A549 (cell line): ENCODE results near the gene IGF1R. TPM values are rescaled to one million over a fixed set of nuclear protein-coding genes. Genes with fewer than 3 reads are reported as not detected.

Experiments used
- ATAC-seq, 2 experiments: fragments of 200-7000 bp in 1 of 2; fragments of >200 bp in 1 of 2; cut with Nextera tagmentation in 1 of 2; cut with Tn5 transposase in 1 of 2; 3 replicates each; pipeline versions ENCODE4 v1.8.0 to v1.9.1; 2018 to 2020; ENCODE audit warnings: mild to moderate bottlenecking in 1 of 2, moderate library complexity in 1 of 2
- CTCF ChIA-PET: fragments of 300-600 bp; sonication (Branson Sonifier 250); formaldehyde crosslinking; extraction: SDS; loops from one replicate; lab custom pipeline; 2021; ENCODE audit warnings: antibody characterized with exemption, inconsistent platforms; lab: Yijun Ruan, JAX
- POLR2A ChIA-PET: fragments of 350-600 bp; formaldehyde crosslinking; extraction: SDS; loops from one replicate; lab custom pipeline; 2021; ENCODE audit warnings: antibody characterized with exemption, inconsistent platforms; lab: Yijun Ruan, JAX
- DNase-seq, 2 experiments: peaks; one replicate each; pipeline versions ENCODE4 v3.0.0 to v3.0.0-alpha.2; 2011 to 2016; ENCODE audit warnings: low read depth in 1 of 2, low spot score in 1 of 2
- FAIRE-seq: peaks from 2 replicates; lab custom pipeline; 2011; peaks lifted over from hg19 to GRCh38; lab: Jason Lieb, UNC
- H3K27ac ChIP-seq, 2 experiments: fragments of >200 bp; sonication (Bioruptor Twin); formaldehyde crosslinking; 3 replicates each; pipeline ENCODE4 v1.5.1; 2016 to 2017
- H3K4me1 ChIP-seq: fragments of >200 bp; sonication (Bioruptor Twin); formaldehyde crosslinking; 3 replicates; pipeline ENCODE4 v1.6.1; 2016
- H3K4me2 ChIP-seq: fragments of >200 bp; sonication (Bioruptor Twin); formaldehyde crosslinking; 3 replicates; pipeline ENCODE4 v1.6.1; 2016
- H3K4me3 ChIP-seq: fragments of >200 bp; sonication (Bioruptor Twin); formaldehyde crosslinking; 3 replicates; pipeline ENCODE4 v1.5.1; 2016
- H3K9me3 ChIP-seq: fragments of >200 bp; sonication (Bioruptor Twin); formaldehyde crosslinking; 3 replicates; pipeline ENCODE4 v1.6.1; 2016
- BCL3 ChIP-seq: fragments of >200 bp; sonication (Bioruptor Twin); formaldehyde crosslinking; IDR thresholded peaks from 3 replicates; pipeline ENCODE4 v1.6.1; 2016
- CBX2 ChIP-seq: fragments of 200-600 bp; sonication (generic); IDR thresholded peaks from 2 replicates; pipeline ENCODE4 v1.6.1; 2016; ENCODE audit warnings: low read depth, mild to moderate bottlenecking, borderline replicate concordance
- CBX8 ChIP-seq: fragments of 200-600 bp; sonication (generic); IDR thresholded peaks from 2 replicates; pipeline ENCODE4 v1.6.1; 2016
- CEBPB ChIP-seq, 2 experiments: fragments of >200 bp in 1 of 2; sonication (Bioruptor Twin) in 1 of 2; formaldehyde crosslinking in 1 of 2; IDR thresholded peaks; 2 replicates each; pipeline ENCODE4 v1.6.1; 2012 to 2016
- CHD2 ChIP-seq: fragments of 150-350 bp; IDR thresholded peaks from 2 replicates; pipeline ENCODE4 v1.6.1; 2014; ENCODE audit warnings: low read length; ENCODE audit not compliant: partially characterized antibody
- CHD4 ChIP-seq: fragments of 200-600 bp; sonication (generic); IDR thresholded peaks from 2 replicates; pipeline ENCODE4 v1.6.1; 2016; ENCODE audit warnings: antibody characterized with exemption, mild to moderate bottlenecking, borderline replicate concordance
- EHMT2 ChIP-seq: fragments of 200-600 bp; sonication (generic); IDR thresholded peaks from 2 replicates; pipeline ENCODE4 v1.6.1; 2016; ENCODE audit warnings: antibody characterized with exemption, low read depth, mild to moderate bottlenecking, moderate library complexity
- EP300 ChIP-seq, 2 experiments: fragments of >200 bp; sonication (Bioruptor Twin); formaldehyde crosslinking; IDR thresholded peaks; 2 replicates in 1 of 2; 3 replicates in 1 of 2; pipeline ENCODE4 v1.6.1; 2016 to 2017
- FOSB ChIP-seq: fragments of 250-450 bp; sonication (Bioruptor Pico); IDR thresholded peaks from 2 replicates; pipeline ENCODE4 v1.5.0; 2020; ENCODE audit warnings: mild to moderate bottlenecking, moderate library complexity
- FOSL2 ChIP-seq, 2 experiments: fragments of 450-650 bp in 1 of 2; fragments of >200 bp in 1 of 2; sonication (Bioruptor Twin) in 1 of 2; formaldehyde crosslinking; IDR thresholded peaks; 2 replicates each; pipeline versions ENCODE4 v1.5.0 to v1.6.1; 2016 to 2020; ENCODE audit warnings: mild to moderate bottlenecking in 1 of 2, moderate library complexity in 1 of 2
- GATA3 ChIP-seq: IDR thresholded peaks from 2 replicates; pipeline ENCODE4 v1.6.1; 2012; ENCODE audit warnings: borderline replicate concordance
- HDAC2 ChIP-seq: fragments of 200-600 bp; sonication (generic); IDR thresholded peaks from 2 replicates; pipeline ENCODE4 v1.6.1; 2016
- HEYL ChIP-seq: fragments of 250-450 bp; sonication (Bioruptor Pico); IDR thresholded peaks from 2 replicates; pipeline ENCODE4 v1.8.0; 2021; ENCODE audit warnings: mild to moderate bottlenecking, moderate library complexity
- HMGXB4 ChIP-seq: fragments of 250-450 bp; sonication (Bioruptor Pico); IDR thresholded peaks from 2 replicates; pipeline ENCODE4 v1.5.0; 2021; ENCODE audit warnings: mild to moderate bottlenecking, moderate library complexity, borderline replicate concordance
- JUN ChIP-seq, 2 experiments: fragments of >200 bp; sonication (Bioruptor Twin); formaldehyde crosslinking; IDR thresholded peaks; 2 replicates in 1 of 2; 3 replicates in 1 of 2; pipeline ENCODE4 v1.6.1; 2016 to 2017
- JUNB ChIP-seq: fragments of >200 bp; sonication (Bioruptor Twin); formaldehyde crosslinking; IDR thresholded peaks from 2 replicates; pipeline ENCODE4 v1.6.1; 2016
- KDM1A ChIP-seq: fragments of 200-600 bp; sonication (generic); IDR thresholded peaks from 2 replicates; pipeline ENCODE4 v1.6.1; 2016; ENCODE audit warnings: low read depth, mild to moderate bottlenecking
- KDM5A ChIP-seq: fragments of 200-600 bp; sonication (generic); IDR thresholded peaks from 2 replicates; pipeline ENCODE4 v1.6.1; 2016; ENCODE audit warnings: antibody characterized with exemption, mild to moderate bottlenecking
- MAFK ChIP-seq: fragments of 450-650 bp; IDR thresholded peaks from 2 replicates; pipeline ENCODE4 v1.6.1; 2014; ENCODE audit not compliant: partially characterized antibody
- MAX ChIP-seq: IDR thresholded peaks from 2 replicates; pipeline ENCODE4 v1.6.1; 2012
- MAZ ChIP-seq: fragments of 150-350 bp; IDR thresholded peaks from 2 replicates; pipeline ENCODE4 v1.6.1; 2014; ENCODE audit warnings: antibody characterized with exemption, low read depth, low read length, borderline replicate concordance
- NFE2L2 ChIP-seq: fragments of 150-350 bp; conservative IDR thresholded peaks from 2 replicates; pipeline ENCODE4 v1.6.1; 2014; ENCODE audit warnings: low read length
- NPAS2 ChIP-seq: fragments of 250-450 bp; sonication (Bioruptor Pico); IDR thresholded peaks from 2 replicates; pipeline ENCODE4 v1.8.0; 2022; ENCODE audit warnings: mild to moderate bottlenecking, moderate library complexity, borderline replicate concordance
- PBX3 ChIP-seq: IDR thresholded peaks from 2 replicates; pipeline ENCODE4 v1.6.1; 2012
- PHF8 ChIP-seq: fragments of 200-600 bp; sonication (generic); IDR thresholded peaks from 2 replicates; pipeline ENCODE4 v1.6.1; 2016; ENCODE audit warnings: low read depth, mild to moderate bottlenecking, antibody characterized with exemption, moderate library complexity, borderline replicate concordance
- POLR2A ChIP-seq: IDR thresholded peaks from 2 replicates; pipeline ENCODE4 v1.6.1; 2012; ENCODE audit warnings: mild to moderate bottlenecking, low read length
- RAD21 ChIP-seq, 2 experiments: fragments of >200 bp in 1 of 2; sonication (Bioruptor Twin) in 1 of 2; formaldehyde crosslinking in 1 of 2; IDR thresholded peaks in 1 of 2; conservative IDR thresholded peaks in 1 of 2; 2 replicates in 1 of 2; 3 replicates in 1 of 2; pipeline ENCODE4 v1.6.1; 2012 to 2018; ENCODE audit warnings: inconsistent platforms in 1 of 2
- REST ChIP-seq: fragments of 200-600 bp; sonication (generic); IDR thresholded peaks from 2 replicates; pipeline ENCODE4 v1.6.1; 2016; ENCODE audit warnings: antibody characterized with exemption, mild to moderate bottlenecking, moderate library complexity
- RFX5 ChIP-seq: fragments of 450-650 bp; IDR thresholded peaks from 2 replicates; pipeline ENCODE4 v1.7.1; 2014; ENCODE audit warnings: antibody characterized with exemption, mild to moderate bottlenecking, moderate library complexity
- SMC3 ChIP-seq: fragments of >200 bp; sonication (Bioruptor Twin); formaldehyde crosslinking; IDR thresholded peaks from 3 replicates; pipeline ENCODE4 v1.6.1; 2018; ENCODE audit warnings: inconsistent platforms
- SREBF2 ChIP-seq: fragments of 450-650 bp; IDR thresholded peaks from 2 replicates; pipeline ENCODE4 v1.6.1; 2014; ENCODE audit warnings: mild to moderate bottlenecking, moderate library complexity
- ZC3H11A ChIP-seq: fragments of 450-650 bp; IDR thresholded peaks from 2 replicates; pipeline ENCODE4 v1.6.1; 2014; ENCODE audit warnings: antibody characterized with exemption, mild to moderate bottlenecking
- ZFP36 ChIP-seq: fragments of 450-650 bp; IDR thresholded peaks from 2 replicates; pipeline ENCODE4 v1.6.1; 2014; ENCODE audit warnings: borderline replicate concordance; ENCODE audit not compliant: partially characterized antibody
- WGBS: methylation state at CpG from one replicate; pipeline ENCODE4 v1.1.6; 2017; ENCODE audit errors: missing lambda C conversion rate; 5-methylcytosine and 5-hydroxymethylcytosine counted together
- polyA plus RNA-seq, 4 experiments: library from polyadenylated mRNA; depleted of rRNA in 3 of 4; stranded (reverse); fragments of >200 nt; fragmentation: RNase III in 1 of 4; extraction: RNeasy Plus Mini Kit Qiagen cat#74134 plus additional on column Dnase treatment in 1 of 4; gene quantifications; 2 replicates in 3 of 4; 3 replicates in 1 of 4; pipeline ENCODE4 v1.2.3, GENCODE V29; 2011 to 2017

The IGF1R gene
- polyA plus RNA-seq, 2 of the 4 experiments (the other 2 are of a cell fraction): 42.6 to 69.5 TPM

GRCh38 chr15:98800437-98801233, 152.3 kb downstream of the IGF1R start:
- TF ChIP-seq PBX3: no peak
- TF ChIP-seq HMGXB4 (CRISPR knock-in tag): no peak
- TF ChIP-seq MAFK: peak; percentile 31
- no peak for TF ChIP-seq RFX5
- no peak for TF ChIP-seq REST
- no peak for TF ChIP-seq PHF8
- no peak for TF ChIP-seq KDM1A
- TF ChIP-seq SREBF2: no peak
- peak in 1 of 2 experiments; percentile 44; a peak in 1 of 5 replicates for TF ChIP-seq EP300 (IDR thresholded peaks at IDR 0.05)
- TF ChIP-seq POLR2A: no peak
- TF ChIP-seq CBX2: no peak
- TF ChIP-seq MAZ: no peak
- TF ChIP-seq EHMT2: no peak
- TF ChIP-seq ZFP36: no peak
- peak; percentile 73 to 87; a peak in 3 of 4 replicates for TF ChIP-seq CEBPB (IDR thresholded peaks at IDR 0.05)
- no peak for TF ChIP-seq BCL3
- no peak for TF ChIP-seq CHD2
- peak; percentile 39; the same call in 1 of the 2 replicates for TF ChIP-seq NFE2L2
- TF ChIP-seq CHD4: no peak
- peak; percentile 64 for TF ChIP-seq FOSL2 (IDR thresholded peaks at IDR 0.05)
- peak; percentile 77 for TF ChIP-seq FOSL2 (CRISPR knock-in tag; IDR thresholded peaks at IDR 0.05)
- no peak for TF ChIP-seq HDAC2
- no peak for TF ChIP-seq FOSB
- TF ChIP-seq MAX: peak; percentile 25; the same call in 1 of the 2 replicates
- TF ChIP-seq JUNB: peak; percentile 53; the same call in 1 of the 2 replicates
- no peak for TF ChIP-seq NPAS2 (CRISPR knock-in tag)
- 0 out of 5 replicates have a peak, but pooled peaks of 1 of the 2 experiments have one; percentile 7 for TF ChIP-seq RAD21 (conservative IDR thresholded peaks at IDR 0.05 in 1 of 2, IDR thresholded peaks at IDR 0.05 in 1 of 2)
- TF ChIP-seq JUN (IDR thresholded peaks at IDR 0.05): no peak; a peak in 1 of 5 replicates
- TF ChIP-seq GATA3: peak; percentile 67; the same call in 1 of the 2 replicates
- TF ChIP-seq ZC3H11A: no peak
- TF ChIP-seq CBX8: no peak
- TF ChIP-seq SMC3: 0 out of 3 replicates have a peak, but pooled peaks have one; percentile 7
- TF ChIP-seq HEYL (CRISPR knock-in tag): no peak
- no peak for TF ChIP-seq KDM5A
- TF ChIP-seq, all 56 proteins: peak for 10
- peak; percentile 68 to 77 for ATAC-seq
- CTCF ChIA-PET: interaction anchor here (0.9 to 14.2 kb wide), 5 partner anchors 8 to 103 kb away, joined by 3 to 172 read pairs (median 4); no protein-coding TSS in a partner anchor
- 6% methylated on average over 11 of the region's 11 CpGs for WGBS
- DNase-seq: peak; percentile 67 to 81
- FAIRE-seq: no peak
- Histone ChIP-seq H3K4me1 (peaks cover 99% of the 10 kb centered on the region), H3K4me2 (peak overlapping the region; percentile 89), H3K27ac (peak overlapping the region; percentile 87 to 89), H3K9me3 (no peaks in the 10 kb centered on the region), H3K4me3 (peak overlapping the region; percentile 17)
- POLR2A ChIA-PET: no interaction called here
